GM21717 (cell line): ENCODE measurements around the gene RPP25.
A peak's percentile ranks its signal among the peaks of the same experiment; 100 is the strongest.
"Not testable (repeated sequence)": the region's sequence is repeated elsewhere in the genome, so short reads cannot be mapped to it uniquely, and the experiment has no call there.

Source experiments
- ATAC-seq: cut with Tn5 transposase; IDR thresholded peaks from one replicate; pipeline ENCODE4 v1.9.1; 2021; ENCODE audit warnings: mild to moderate bottlenecking, moderate library complexity; ENCODE audit not compliant: unreplicated experiment

RPP25 gene

DNA sequence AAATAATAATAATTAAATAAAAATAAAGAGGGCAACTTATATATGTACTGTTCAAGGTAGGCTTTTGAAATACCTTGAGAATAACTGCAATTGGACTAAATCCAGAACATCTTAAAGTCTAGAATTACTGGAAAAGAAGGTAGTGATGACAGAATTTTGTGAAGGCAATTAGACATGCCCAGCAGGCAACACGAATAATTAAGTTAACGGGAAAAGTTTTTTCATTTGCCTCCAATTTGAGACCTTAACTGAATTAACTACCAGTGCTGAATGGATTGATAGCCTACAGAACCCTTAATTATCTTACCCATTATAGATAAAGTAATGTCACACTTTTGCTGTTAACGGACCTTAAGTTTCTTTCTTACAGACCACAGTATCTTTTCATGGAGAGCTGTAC is 32.0 kb downstream of the RPP25 start:
- no peak for ATAC-seq

DNA sequence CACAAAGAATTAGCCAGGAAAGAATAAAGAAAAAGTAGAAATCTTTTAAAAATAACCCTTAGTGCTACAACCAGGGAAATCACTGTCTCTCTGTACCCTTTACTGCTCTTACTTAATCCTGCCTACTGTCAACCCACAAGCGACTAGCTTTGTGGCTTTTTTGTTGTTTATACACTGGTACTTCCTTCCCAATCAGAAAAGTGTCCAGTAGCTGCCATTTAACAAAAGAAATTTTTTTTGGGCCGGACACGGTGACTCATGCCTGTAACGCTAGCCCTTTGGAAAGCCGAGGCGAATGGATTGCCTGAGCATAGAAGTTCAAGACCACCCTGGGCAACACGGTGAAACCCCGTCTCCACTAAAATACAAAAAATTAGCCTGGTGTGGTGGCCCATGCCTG is 36.1 kb downstream of the RPP25 start:
- no peak for ATAC-seq

DNA sequence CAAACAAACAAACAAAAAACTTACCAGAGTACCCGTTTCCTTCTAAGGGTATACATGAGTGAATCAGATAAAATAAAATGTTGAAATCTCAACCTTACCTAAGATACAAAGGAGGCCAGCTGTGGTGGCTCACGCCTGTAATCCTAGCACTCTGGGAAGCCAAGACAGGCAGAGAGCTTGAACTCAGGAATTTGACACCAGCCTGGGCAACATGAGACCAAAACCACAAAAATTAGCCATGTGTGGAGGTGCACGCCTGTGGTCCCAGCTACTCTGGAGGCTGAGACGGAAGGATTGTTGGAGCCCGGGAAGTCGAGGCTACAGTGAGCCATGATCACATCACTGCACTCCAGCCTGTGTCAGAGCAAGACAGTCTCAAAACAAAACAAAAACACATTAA is 38.9 kb downstream of the RPP25 start:
- no peak for ATAC-seq

DNA sequence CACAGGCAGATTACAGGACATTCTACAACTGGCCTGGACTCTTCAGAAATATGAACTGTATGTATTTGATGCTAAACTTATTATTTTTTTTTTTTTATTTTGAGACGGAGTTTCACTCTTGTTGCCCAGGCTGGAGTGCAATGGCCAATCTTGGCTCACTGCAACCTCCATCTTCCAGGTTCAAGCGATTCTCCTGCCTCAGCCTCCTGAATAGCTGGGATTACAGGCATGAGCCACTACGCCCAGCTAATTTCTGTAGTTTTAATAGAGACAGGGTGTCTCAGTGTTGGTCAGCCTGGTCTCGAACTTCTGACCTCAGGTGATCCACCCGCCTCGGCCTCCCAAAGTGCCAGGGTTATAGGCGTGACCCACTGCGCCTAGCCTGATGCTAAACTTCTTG is 42.8 kb downstream of the RPP25 start:
- ATAC-seq, result not testable (repeated sequence)

DNA sequence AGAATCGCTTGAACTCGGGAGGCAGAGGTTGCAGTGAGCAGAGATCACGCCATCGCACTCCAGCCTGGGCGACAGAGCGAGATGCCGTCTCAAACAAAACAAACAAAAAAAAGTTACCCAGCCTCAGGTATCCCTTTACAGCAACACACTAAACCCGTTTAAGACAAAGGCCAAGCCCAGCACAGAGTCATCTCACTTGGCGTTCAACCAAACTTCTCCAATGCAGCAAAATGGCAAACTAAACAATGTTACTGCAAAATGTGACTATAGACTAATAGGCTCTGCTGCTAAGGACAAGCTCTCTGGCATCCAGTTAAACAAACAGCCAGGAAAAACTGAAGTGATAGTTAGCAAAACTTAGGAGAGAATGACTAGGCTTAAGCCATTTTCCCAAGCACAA is 43.5 kb downstream of the RPP25 start:
- ATAC-seq, result no peak

DNA sequence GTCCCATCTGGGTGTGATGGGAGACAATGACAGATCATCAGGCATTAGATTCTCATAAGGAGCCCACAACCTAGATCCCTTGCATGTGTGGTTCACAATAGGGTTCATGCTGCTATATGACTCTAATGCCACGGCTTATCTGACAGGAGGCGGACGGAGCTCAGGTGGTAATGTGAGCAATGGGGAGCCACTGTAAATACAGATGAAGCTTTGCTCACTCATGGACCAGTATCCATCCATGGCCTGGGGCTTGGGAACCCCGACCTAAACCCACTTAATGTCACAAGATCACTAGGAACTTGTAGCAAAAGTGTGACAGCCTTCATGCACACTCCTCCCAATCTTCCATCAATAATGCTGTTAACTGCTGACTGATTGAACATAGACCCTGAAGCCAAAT is 47.9 kb downstream of the RPP25 start:
- no peak for ATAC-seq

DNA sequence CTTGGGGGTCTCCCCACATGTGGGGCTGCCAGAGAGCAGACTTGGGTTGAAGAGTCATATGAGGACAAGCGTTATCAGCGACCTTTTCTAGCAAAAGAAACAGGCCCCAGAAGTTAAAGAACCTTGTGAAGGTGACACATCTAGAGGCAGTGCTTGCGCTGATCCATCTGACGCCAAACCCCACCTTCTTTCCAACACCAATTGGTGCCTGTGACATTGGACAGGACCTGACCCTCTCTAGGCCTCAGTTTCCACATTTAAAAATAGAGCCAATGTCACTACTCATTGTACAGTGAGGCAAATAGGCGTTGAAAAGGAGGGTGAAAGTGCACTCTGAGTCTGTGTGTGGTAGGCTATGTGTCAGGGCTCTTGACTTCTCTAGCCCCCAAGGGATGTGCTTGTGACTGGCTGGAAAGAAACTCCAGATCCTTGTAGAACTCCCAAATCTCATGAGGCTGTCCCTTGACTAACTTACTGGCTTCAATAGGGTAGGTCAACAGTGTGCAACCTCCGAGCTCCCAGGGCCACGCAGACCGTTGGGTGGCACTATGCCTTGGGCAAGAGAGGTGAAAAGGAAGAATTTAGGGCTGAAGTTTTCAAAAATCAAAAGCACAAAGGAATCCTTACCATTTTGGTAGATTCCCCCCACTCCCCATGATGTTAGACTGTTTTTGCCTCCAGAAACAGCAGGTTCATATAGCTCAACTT is 49.3 kb downstream of the RPP25 start:
- no peak for ATAC-seq

DNA sequence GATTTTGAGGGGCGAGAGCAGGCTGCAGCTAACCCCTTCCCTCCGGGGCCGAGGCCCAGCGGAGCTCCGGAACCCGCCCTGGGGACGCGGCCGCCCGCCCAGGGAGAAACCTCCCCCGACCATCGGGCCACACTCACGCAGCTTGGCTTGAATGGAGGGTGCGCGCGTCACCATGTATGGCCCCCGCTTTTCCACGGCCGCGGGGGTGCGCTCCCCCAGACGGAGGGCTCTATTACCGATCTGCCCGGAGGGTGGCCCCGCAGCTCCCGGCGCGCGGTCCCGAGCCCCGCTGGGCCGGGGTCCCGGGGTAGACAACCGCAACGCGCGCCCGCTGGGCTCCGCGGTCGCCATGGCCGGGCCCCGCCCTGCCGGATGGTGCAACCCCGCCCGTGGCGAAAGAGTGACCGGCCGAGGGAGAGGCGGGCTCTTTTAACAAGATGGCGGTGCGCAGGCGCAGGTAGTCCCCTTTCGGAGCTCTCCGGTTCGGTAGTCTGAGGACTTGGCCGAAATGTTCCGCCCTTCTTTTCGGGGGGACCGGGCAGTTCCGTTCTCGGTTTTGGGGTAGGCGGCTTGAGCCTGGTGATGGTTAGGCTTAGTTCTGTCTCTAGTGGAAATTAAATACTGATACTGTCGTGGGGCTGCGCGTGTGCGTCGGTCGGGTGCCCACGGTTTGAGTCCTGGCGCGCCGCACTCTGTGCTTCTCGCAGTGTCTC is 50.0 kb downstream of the RPP25 start, which contains the start of gene FAM219B:
Gene FAM219B, minus strand, starts transcription at position 402 of the 713 bp plus-strand sequence. Its CDS starts 51 bp downstream, at position 351.
- ATAC-seq, result peak; percentile 68

DNA sequence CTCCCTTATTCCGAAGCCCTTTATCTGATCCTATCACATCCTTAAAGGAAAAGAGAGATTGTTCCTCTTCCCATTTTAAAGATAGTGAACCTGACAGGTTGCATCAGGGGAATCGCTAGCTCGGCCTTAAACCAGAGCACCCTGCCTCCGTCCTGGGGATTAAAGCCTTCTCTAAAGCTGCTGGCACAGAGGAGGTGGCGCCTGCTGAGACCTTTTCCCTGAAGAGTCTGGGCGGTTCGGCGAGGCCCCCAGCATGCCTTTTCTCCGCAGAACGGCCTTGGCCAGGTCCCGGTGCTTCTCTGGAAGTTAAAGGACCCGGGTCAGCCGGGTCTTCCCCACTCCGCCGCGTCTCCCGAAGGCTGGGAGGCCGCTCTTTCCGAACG is 50.5 kb downstream of the RPP25 start:
- ATAC-seq, result peak; percentile 11
